B cell (primary cell): ENCODE measurements around the gene RNU4-1. TPM values are rescaled to one million over a fixed set of nuclear protein-coding genes. Genes with fewer than 3 reads are reported as not detected.

ENCODE experiments used
- ATAC-seq: fragments of 200-7000 bp; cut with Tn5 transposase; one replicate; pipeline ENCODE4 v1.10.0; 2021; ENCODE audit warnings: low read depth, mild to moderate bottlenecking, moderate number of reproducible peaks, moderate library complexity
- CTCF ChIA-PET: fragments of 350-600 bp; sonication (Branson Sonifier 250); formaldehyde crosslinking; loops from one replicate; lab custom pipeline; 2021; ENCODE audit warnings: antibody characterized with exemption, inconsistent platforms; lab: Charles Lee
- POLR2A ChIA-PET: fragments of 350-600 bp; sonication (Branson Sonifier 250); formaldehyde crosslinking; loops from one replicate; lab custom pipeline; 2021; ENCODE audit warnings: antibody characterized with exemption; lab: Charles Lee
- DNase-seq: peaks from one replicate; pipeline ENCODE4 v3.0.0; 2013
- H2AFZ ChIP-seq: 2 replicates; pipeline ENCODE4 v1.6.1; 2012; ENCODE audit warnings: mild to moderate bottlenecking, low read depth, low read length; ENCODE audit not compliant: insufficient read depth, poor library complexity, severe bottlenecking
- H3K27ac ChIP-seq, 2 donors: 1 replicate in 1 of 2; 2 replicates in 1 of 2; pipeline ENCODE4 v1.5.1; 2012 to 2013; ENCODE audit warnings: low read length in 2 of 2, mild to moderate bottlenecking in 2 of 2, moderate library complexity in 1 of 2
- H3K27me3 ChIP-seq, 4 experiments: fragments of 200-600 bp in 1 of 4; sonication (generic) in 1 of 4; replicated peaks in 1 of 4; 1 replicate in 2 of 4; 2 replicates in 2 of 4; pipeline versions ENCODE4 v1.6.1 to v1.7.0; 2013 to 2016; ENCODE audit warnings: low read length in 3 of 4, mild to moderate bottlenecking in 2 of 4, mixed read lengths in 1 of 4, moderate library complexity in 1 of 4; ENCODE audit not compliant: insufficient read depth in 4 of 4, control insufficient read depth in 3 of 4; ENCODE audit errors: control extremely low read depth in 1 of 4
- H3K36me3 ChIP-seq, 2 experiments: replicated peaks in 1 of 2; 1 replicate in 1 of 2; 2 replicates in 1 of 2; pipeline versions ENCODE4 v1.6.1 to v1.7.1; 2013; ENCODE audit warnings: low read length in 1 of 2; ENCODE audit not compliant: insufficient read depth in 2 of 2, control insufficient read depth in 1 of 2; ENCODE audit errors: control extremely low read depth in 1 of 2, extremely low read depth in 1 of 2
- H3K4me1 ChIP-seq, 2 donors: fragments of 200-600 bp in 1 of 2; sonication (generic) in 1 of 2; 1 replicate in 1 of 2; 2 replicates in 1 of 2; pipeline versions ENCODE4 v1.5.1 to v1.6.1; 2013 to 2017; ENCODE audit warnings: low read length in 2 of 2; ENCODE audit not compliant: control insufficient read depth in 2 of 2, insufficient read depth in 2 of 2
- H3K4me2 ChIP-seq: replicated peaks from 2 replicates; pipeline ENCODE3; 2012; ENCODE audit warnings: mild to moderate bottlenecking, low read depth, low read length; ENCODE audit not compliant: poor library complexity, severe bottlenecking
- H3K4me3 ChIP-seq, 5 experiments: fragments of 200-600 bp in 1 of 5; sonication (generic) in 1 of 5; 1 replicate in 3 of 5; 2 replicates in 2 of 5; pipeline versions ENCODE4 v1.5.1 to v1.7.0; 2011 to 2016; ENCODE audit warnings: low read length in 4 of 5, mild to moderate bottlenecking in 4 of 5, low read depth in 2 of 5, control low read depth in 1 of 5, moderate library complexity in 1 of 5; ENCODE audit not compliant: insufficient read depth in 1 of 5; ENCODE audit errors: control extremely low read depth in 1 of 5, extremely low read depth in 1 of 5
- H3K79me2 ChIP-seq: fragments of 200-600 bp; sonication (generic); one replicate; pipeline ENCODE4 v1.6.0; 2016; ENCODE audit warnings: low read length; ENCODE audit not compliant: control insufficient read depth, insufficient read depth
- H3K9ac ChIP-seq: fragments of 200-600 bp; sonication (generic); 2 replicates; pipeline ENCODE4 v1.6.1; 2017; ENCODE audit warnings: mild to moderate bottlenecking, low read length, moderate library complexity
- H3K9me3 ChIP-seq, 3 donors: one replicate each; pipeline versions ENCODE4 v1.6.1 to v1.7.1; 2013; ENCODE audit warnings: low read length in 2 of 3; ENCODE audit not compliant: control insufficient read depth in 2 of 3, insufficient read depth in 1 of 3; ENCODE audit errors: control extremely low read depth in 1 of 3
- H4K20me1 ChIP-seq: 2 replicates; pipeline ENCODE4 v1.6.0; 2012; ENCODE audit warnings: mild to moderate bottlenecking, low read length; ENCODE audit not compliant: insufficient read depth, control insufficient read depth, poor library complexity, severe bottlenecking
- H3K27ac Mint-ChIP-seq: one replicate; pipeline ENCODE4 v1.8.0; 2021; ENCODE audit warnings: mixed read lengths
- H3K27me3 Mint-ChIP-seq: one replicate; pipeline ENCODE4 v1.8.0; 2021; ENCODE audit warnings: mixed read lengths
- H3K4me1 Mint-ChIP-seq: one replicate; pipeline ENCODE4 v1.8.0; 2021; ENCODE audit warnings: mixed read lengths
- H3K4me3 Mint-ChIP-seq: one replicate; pipeline ENCODE4 v1.8.0; 2021; ENCODE audit warnings: mixed read lengths
- H3K9me3 Mint-ChIP-seq: one replicate; pipeline ENCODE4 v1.8.0; 2022; ENCODE audit warnings: mixed read lengths; ENCODE audit not compliant: insufficient read depth
- EZH2 ChIP-seq: IDR thresholded peaks from 2 replicates; pipeline ENCODE4 v1.6.1; 2012; ENCODE audit warnings: borderline replicate concordance, low read depth, mild to moderate bottlenecking, moderate library complexity, low read length; ENCODE audit not compliant: insufficient read depth, poor library complexity, severe bottlenecking
- WGBS: methylation state at CpG from one replicate; pipeline ENCODE4 v1.1.5; 2013; ENCODE audit warnings: missing lambda C conversion rate; ENCODE audit not compliant: insufficient coverage; 5-methylcytosine and 5-hydroxymethylcytosine counted together
- intact Hi-C: fragments of 100-400 bp; cut with micrococcal nuclease; formaldehyde crosslinking; loops from one replicate; pipeline ENCODE4 v1.10.0; 2022
- polyA plus RNA-seq: library from polyadenylated mRNA; depleted of rRNA; stranded (reverse); fragments of >200 nt; gene quantifications from 2 replicates; pipeline ENCODE4 v1.2.3, GENCODE V29; 2012
- total RNA-seq, 2 donors: library from RNA; stranded (reverse); fragments of 120-200 nt in 1 of 2; gene quantifications; 1 replicate in 1 of 2; 2 replicates in 1 of 2; pipeline versions ENCODE4 v1.2.3 to v1.2.4, GENCODE V29; 2013 to 2022
- TF ChIP-seq, protein P1 (sequence below): fragments of 200-600 bp; IDR thresholded peaks from one replicate; pipeline ENCODE4 v1.8.0; 2022; ENCODE audit warnings: antibody characterized with exemption, mild to moderate bottlenecking

The RNU4-1 gene
- total and polyA plus RNA-seq, 2 donors (not counting 1 experiment from before 2014, with no cell fraction given): 3,269 TPM; not detected in 1

DNA sequence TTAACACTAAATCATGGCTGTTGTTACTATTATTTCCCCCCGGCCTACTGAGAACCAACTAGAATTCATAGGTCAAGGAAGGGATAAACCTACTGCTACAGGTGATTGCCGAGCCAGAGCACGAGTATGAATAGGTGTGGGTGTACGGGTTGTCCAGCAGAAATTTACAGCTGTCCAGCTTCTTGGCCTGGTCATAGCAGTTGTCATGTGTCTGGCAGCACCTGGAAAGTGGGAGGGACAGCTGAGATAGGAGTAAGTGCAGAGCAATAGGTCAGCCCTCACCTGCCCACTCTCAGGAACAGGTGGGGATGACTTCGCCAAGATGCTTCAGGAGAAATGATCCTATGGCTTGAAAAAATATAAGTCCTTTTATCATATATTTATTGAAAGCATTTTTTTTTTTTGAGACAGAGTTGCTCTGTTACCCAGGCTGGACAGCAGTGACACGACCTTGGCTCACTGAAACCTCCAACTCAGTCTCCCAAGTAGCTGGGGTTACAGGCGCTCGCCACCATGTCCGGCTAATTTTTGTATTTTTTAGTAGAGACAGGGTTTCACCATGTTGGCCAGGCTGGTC is 31.9 kb upstream of the RNU4-1 start:
- H3K27ac Mint-ChIP-seq: no peak overlapping the region
- ATAC-seq: no peak
- Histone ChIP-seq H3K27ac (no peak overlapping the region), H3K36me3 (no peaks in the 10 kb centered on the region), H3K4me3 (no peak overlapping the region), H3K4me2 (no peak overlapping the region), H2AFZ (no peak overlapping the region), H4K20me1 (no peaks in the 10 kb centered on the region), H3K27me3 (peaks cover 0 to 6% (median 0%) of the 10 kb centered on the region in 4 experiments), H3K79me2 (no peaks in the 10 kb centered on the region), H3K4me1 (peaks cover 0 to 9% of the 10 kb centered on the region in 2 donors), H3K9me3 (no peaks in the 10 kb centered on the region), H3K9ac (no peak overlapping the region)
- ChIA-PET POLR2A (no interaction called here), CTCF (interaction anchor here (1.0 to 1.8 kb wide), 4 partner anchors 11 to 647 kb away, joined by 3 to 7 read pairs (median 4); partner anchors contain the start of gene SIRT4)
- peaks cover 13% of the 10 kb centered on the region for H3K27me3 Mint-ChIP-seq
- intact Hi-C loops: loop anchor here (1.0 to 5.0 kb wide), 3 partner anchors 97 to 322 kb away; no protein-coding TSS in a partner anchor
- H3K4me1 Mint-ChIP-seq: peaks cover 7% of the 10 kb centered on the region
- TF ChIP-seq EZH2: no peak
- TF ChIP-seq, protein P1, sequence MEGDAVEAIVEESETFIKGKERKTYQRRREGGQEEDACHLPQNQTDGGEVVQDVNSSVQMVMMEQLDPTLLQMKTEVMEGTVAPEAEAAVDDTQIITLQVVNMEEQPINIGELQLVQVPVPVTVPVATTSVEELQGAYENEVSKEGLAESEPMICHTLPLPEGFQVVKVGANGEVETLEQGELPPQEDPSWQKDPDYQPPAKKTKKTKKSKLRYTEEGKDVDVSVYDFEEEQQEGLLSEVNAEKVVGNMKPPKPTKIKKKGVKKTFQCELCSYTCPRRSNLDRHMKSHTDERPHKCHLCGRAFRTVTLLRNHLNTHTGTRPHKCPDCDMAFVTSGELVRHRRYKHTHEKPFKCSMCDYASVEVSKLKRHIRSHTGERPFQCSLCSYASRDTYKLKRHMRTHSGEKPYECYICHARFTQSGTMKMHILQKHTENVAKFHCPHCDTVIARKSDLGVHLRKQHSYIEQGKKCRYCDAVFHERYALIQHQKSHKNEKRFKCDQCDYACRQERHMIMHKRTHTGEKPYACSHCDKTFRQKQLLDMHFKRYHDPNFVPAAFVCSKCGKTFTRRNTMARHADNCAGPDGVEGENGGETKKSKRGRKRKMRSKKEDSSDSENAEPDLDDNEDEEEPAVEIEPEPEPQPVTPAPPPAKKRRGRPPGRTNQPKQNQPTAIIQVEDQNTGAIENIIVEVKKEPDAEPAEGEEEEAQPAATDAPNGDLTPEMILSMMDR: no peak
- DNase-seq: no peak
- no peaks in the 10 kb centered on the region for H3K9me3 Mint-ChIP-seq
- 90% methylated on average over 3 of the region's 9 CpGs for WGBS
- H3K4me3 Mint-ChIP-seq: no peak overlapping the region

DNA sequence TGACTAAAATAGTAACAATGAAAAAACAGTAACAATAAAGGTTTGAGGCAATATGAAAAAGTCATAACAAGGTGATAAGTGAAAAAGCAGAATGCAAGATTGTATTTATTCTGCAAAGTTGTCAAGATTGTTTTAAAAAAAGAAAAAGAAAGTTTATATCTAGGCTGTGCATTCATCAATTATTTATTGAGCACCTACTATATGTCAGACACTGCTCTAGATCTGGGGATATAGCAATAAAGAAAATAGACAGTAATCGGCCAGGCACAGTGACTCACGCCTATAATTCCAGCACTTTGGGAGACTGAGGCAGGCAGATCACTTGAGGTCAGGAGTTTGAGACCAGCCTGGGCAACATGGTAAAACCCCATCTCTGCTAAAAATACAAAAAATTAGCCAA is 30.7 kb upstream of the RNU4-1 start:
- 100% methylated on average over 1 of the region's 2 CpGs for WGBS
- ChIA-PET CTCF (interaction anchor here (0.7 to 1.8 kb wide), 2 partner anchors 20 to 96 kb away, joined by 3 to 7 read pairs; no protein-coding TSS in a partner anchor), POLR2A (no interaction called here)
- peaks cover 13% of the 10 kb centered on the region for H3K27me3 Mint-ChIP-seq
- peaks cover 0 to 9% of the 10 kb centered on the region in 2 donors for H3K4me1 ChIP-seq
- no peak overlapping the region for H3K27ac ChIP-seq
- H3K27ac Mint-ChIP-seq: no peak overlapping the region
- no peak overlapping the region for H3K9ac ChIP-seq
- no peaks in the 10 kb centered on the region for H3K36me3 ChIP-seq
- ATAC-seq (no peak), DNase-seq (no peak)
- TF ChIP-seq, protein P1: no peak
- TF ChIP-seq EZH2: no peak
- H2AFZ ChIP-seq: no peak overlapping the region
- peaks cover 0 to 6% (median 0%) of the 10 kb centered on the region in 4 experiments for H3K27me3 ChIP-seq
- H3K4me1 Mint-ChIP-seq: peaks cover 7% of the 10 kb centered on the region
- intact Hi-C loops: loop anchor here (2.0 kb wide), 1 partner anchor 107 kb away; no protein-coding TSS in a partner anchor
- H4K20me1 ChIP-seq: no peaks in the 10 kb centered on the region
- no peak overlapping the region for H3K4me3 Mint-ChIP-seq
- H3K79me2 ChIP-seq: no peaks in the 10 kb centered on the region
- no peak overlapping the region for H3K4me2 ChIP-seq
- no peaks in the 10 kb centered on the region for H3K9me3 Mint-ChIP-seq
- no peaks in the 10 kb centered on the region for H3K9me3 ChIP-seq
- H3K4me3 ChIP-seq: no peak overlapping the region
